IPS-20b (cell line): ENCODE results near the gene NUMB.
"Not testable (repeated sequence)": the region's sequence is repeated elsewhere in the genome, so short reads cannot be mapped to it uniquely, and the experiment has no call there.

Experiments used
- H3K27ac ChIP-seq: one replicate; pipeline ENCODE4 v1.5.1; 2013; ENCODE audit warnings: low read length
- H3K27me3 ChIP-seq: 2 replicates; pipeline ENCODE4 v1.6.1; 2013; ENCODE audit warnings: mild to moderate bottlenecking, low read length, inconsistent platforms; ENCODE audit not compliant: insufficient read depth
- H3K36me3 ChIP-seq: 2 replicates; pipeline ENCODE4 v1.6.1; 2013; ENCODE audit warnings: low read depth, mild to moderate bottlenecking, inconsistent platforms, low read length, moderate library complexity; ENCODE audit not compliant: insufficient read depth
- H3K4me1 ChIP-seq: 2 replicates; pipeline ENCODE4 v1.6.1; 2013; ENCODE audit warnings: mild to moderate bottlenecking, control low read depth, inconsistent platforms, low read length, moderate library complexity; ENCODE audit not compliant: insufficient read depth
- H3K4me3 ChIP-seq: 2 replicates; pipeline ENCODE4 v1.5.1; 2013; ENCODE audit warnings: mild to moderate bottlenecking, low read length, inconsistent platforms
- H3K9ac ChIP-seq: 2 replicates; pipeline ENCODE4 v1.6.1; 2013; ENCODE audit warnings: low read depth, mild to moderate bottlenecking, inconsistent platforms, low read length, moderate library complexity
- H3K9me3 ChIP-seq: 2 replicates; pipeline ENCODE4 v1.6.1; 2013; ENCODE audit warnings: mild to moderate bottlenecking, low read depth, low read length, inconsistent platforms; ENCODE audit not compliant: insufficient read depth

Gene NUMB

GRCh38 chr14:73438993-73439392 is 19.4 kb downstream of the NUMB start:
- no peaks in the 10 kb centered on the region for H3K27me3 ChIP-seq
- no peak overlapping the region for H3K9ac ChIP-seq
- H3K36me3 ChIP-seq, result no peaks in the 10 kb centered on the region
- H3K27ac ChIP-seq, result no peak overlapping the region
- no peaks in the 10 kb centered on the region for H3K9me3 ChIP-seq
- H3K4me3 ChIP-seq, result no peak overlapping the region
- H3K4me1 ChIP-seq, result no peaks in the 10 kb centered on the region

GRCh38 chr14:73437206-73437605 is 21.1 kb downstream of the NUMB start:
- Histone ChIP-seq H3K27ac (no peak overlapping the region), H3K27me3 (no peaks in the 10 kb centered on the region), H3K9ac (no peak overlapping the region), H3K4me3 (no peak overlapping the region), H3K36me3 (no peaks in the 10 kb centered on the region), H3K9me3 (no peaks in the 10 kb centered on the region), H3K4me1 (no peaks in the 10 kb centered on the region)

- Histone ChIP-seq H3K9ac (no peak overlapping the region), H3K4me3 (no peak overlapping the region), H3K9me3 (no peaks in the 10 kb centered on the region), H3K36me3 (no peaks in the 10 kb centered on the region), H3K4me1 (no peaks in the 10 kb centered on the region), H3K27ac (no peak overlapping the region), H3K27me3 (no peaks in the 10 kb centered on the region)
Measured at GRCh38 chr14:73432124-73432523, 26.2 kb downstream of the NUMB start.

DNA sequence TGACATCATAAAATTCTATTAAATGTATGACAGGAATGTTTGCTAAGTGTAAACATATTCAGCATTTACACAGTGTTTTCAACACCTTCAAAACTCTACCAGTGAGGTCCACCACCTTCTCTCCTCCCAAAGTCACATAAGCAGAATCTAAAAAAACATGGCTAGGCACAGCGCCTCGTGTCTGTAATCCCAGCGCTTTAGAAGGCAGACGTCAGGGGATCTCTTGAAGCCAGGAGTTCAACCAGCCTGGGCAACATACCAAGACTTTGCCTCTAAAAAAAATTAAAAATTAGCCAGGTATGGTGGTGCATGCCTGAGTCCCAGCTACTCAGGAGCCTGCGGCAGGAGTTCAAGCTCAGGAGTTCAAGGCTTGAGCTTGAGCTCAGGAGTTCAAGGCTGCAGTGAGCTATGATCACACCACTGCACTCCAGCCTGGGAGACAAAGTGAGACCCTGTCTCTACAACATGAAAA is 30.0 kb downstream of the NUMB start:
- Histone ChIP-seq H3K4me1 (no peaks in the 10 kb centered on the region), H3K27me3 (no peaks in the 10 kb centered on the region), H3K9ac (no peak overlapping the region), H3K27ac (no peak overlapping the region), H3K9me3 (no peaks in the 10 kb centered on the region), H3K4me3 (no peak overlapping the region), H3K36me3 (no peaks in the 10 kb centered on the region)

DNA sequence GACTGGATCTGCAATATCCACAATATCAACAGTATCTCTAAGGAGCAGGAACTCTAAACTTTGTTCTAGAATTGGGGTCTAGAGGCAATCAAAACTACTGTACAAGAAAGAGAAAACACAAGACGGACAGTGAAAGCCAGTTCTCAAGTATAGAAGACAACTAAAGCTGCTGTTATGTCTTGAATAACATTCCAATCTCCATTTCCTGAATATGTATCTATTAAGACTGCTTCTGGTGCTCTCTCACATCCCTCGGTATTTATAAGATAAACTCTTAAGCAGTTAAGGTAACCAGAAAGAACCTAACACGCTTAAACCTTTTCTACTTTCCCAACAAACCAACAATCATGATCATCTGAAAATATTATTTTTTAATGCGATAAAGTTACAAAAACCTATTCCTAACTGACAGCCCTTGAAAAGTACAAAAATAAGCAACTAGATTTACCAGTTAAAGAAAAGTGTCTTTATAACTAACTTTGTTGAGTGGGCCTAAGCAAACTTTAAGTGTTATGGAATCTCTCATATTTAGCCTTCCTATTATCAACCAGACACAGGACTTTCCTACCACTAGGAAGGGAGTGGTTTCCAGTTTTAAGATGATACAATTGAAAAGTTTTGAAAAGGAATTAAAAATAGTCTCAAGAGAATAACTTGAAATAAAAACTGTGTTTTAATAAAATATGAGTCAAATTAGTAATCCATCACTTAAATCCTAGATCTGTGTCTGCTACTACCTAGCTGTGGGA is 30.7 kb downstream of the NUMB start:
- Histone ChIP-seq H3K9ac (no peak overlapping the region), H3K4me1 (no peaks in the 10 kb centered on the region), H3K36me3 (no peaks in the 10 kb centered on the region), H3K27me3 (no peaks in the 10 kb centered on the region), H3K9me3 (no peaks in the 10 kb centered on the region), H3K4me3 (no peak overlapping the region), H3K27ac (no peak overlapping the region)

- no peak overlapping the region for H3K9ac ChIP-seq
- no peak overlapping the region for H3K27ac ChIP-seq
- H3K9me3 ChIP-seq, result no peaks in the 10 kb centered on the region
- H3K4me1 ChIP-seq, result no peaks in the 10 kb centered on the region
- H3K27me3 ChIP-seq, result no peaks in the 10 kb centered on the region
- H3K36me3 ChIP-seq, result no peaks in the 10 kb centered on the region
- H3K4me3 ChIP-seq, result no peak overlapping the region
Measured at GRCh38 chr14:73426877-73427276, 31.5 kb downstream of the NUMB start.

DNA sequence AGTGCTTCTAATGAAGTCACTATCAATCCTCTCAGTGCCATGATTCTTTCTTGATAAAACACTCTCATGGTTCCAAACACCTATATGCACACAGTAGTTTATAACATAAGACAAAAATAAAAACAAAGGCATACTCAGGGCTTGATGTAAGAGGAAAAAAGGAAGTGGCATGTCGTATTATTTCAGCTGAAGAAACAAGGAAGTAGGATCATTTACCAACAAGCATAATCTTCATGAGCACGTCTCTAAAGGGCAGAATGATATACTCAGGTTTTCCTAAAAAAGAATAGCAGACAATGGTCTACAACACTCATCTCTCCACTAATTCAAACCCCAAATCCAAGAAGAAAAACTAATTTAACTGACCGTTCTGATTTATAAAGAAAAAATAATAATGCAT is 33.9 kb downstream of the NUMB start:
- no peaks in the 10 kb centered on the region for H3K9me3 ChIP-seq
- no peak overlapping the region for H3K27ac ChIP-seq
- peaks cover 8% of the 10 kb centered on the region; the same call in 1 of the 2 replicates for H3K36me3 ChIP-seq
- no peaks in the 10 kb centered on the region for H3K27me3 ChIP-seq
- H3K4me1 ChIP-seq, result no peaks in the 10 kb centered on the region
- no peak overlapping the region for H3K4me3 ChIP-seq
- H3K9ac ChIP-seq, result no peak overlapping the region

- not testable (repeated sequence) for H3K27ac ChIP-seq, H3K9ac ChIP-seq, H3K9me3 ChIP-seq, H3K4me1 ChIP-seq, H3K36me3 ChIP-seq, H3K27me3 ChIP-seq, H3K4me3 ChIP-seq
Measured at GRCh38 chr14:73423092-73423491, 35.3 kb downstream of the NUMB start.

DNA sequence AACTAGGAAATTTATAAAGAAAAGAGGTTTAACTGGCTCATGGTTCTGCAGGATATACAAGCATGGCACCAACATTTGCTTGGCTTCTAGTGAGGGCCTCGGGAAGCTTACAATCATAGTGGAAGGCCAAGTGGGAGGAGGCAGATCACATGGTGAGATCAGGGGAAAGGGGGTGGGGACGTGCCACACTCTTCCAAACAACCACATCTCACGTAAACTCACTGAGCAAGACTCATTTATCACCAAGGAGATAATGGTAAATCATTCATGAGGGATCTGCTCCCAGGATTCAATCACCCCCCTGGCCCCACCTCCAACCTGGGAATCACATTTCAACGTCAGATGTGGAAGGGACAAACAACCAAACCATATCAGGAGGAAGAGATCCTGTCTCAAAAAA is 35.8 kb downstream of the NUMB start:
- Histone ChIP-seq H3K9ac (no peak overlapping the region), H3K27me3 (no peaks in the 10 kb centered on the region), H3K9me3 (no peaks in the 10 kb centered on the region), H3K27ac (no peak overlapping the region), H3K4me3 (no peak overlapping the region), H3K4me1 (no peaks in the 10 kb centered on the region), H3K36me3 (peaks cover 8% of the 10 kb centered on the region; the same call in 1 of the 2 replicates)

GRCh38 chr14:73418227-73418626 is 40.1 kb downstream of the NUMB start:
- Histone ChIP-seq H3K4me1 (no peaks in the 10 kb centered on the region), H3K9ac (no peak overlapping the region), H3K4me3 (no peak overlapping the region), H3K36me3 (peaks cover 8% of the 10 kb centered on the region; the same call in 1 of the 2 replicates), H3K27me3 (no peaks in the 10 kb centered on the region), H3K9me3 (no peaks in the 10 kb centered on the region), H3K27ac (no peak overlapping the region)

GRCh38 chr14:73406248-73406647 is 52.1 kb downstream of the NUMB start:
- H3K4me1 ChIP-seq, result not testable (repeated sequence)

GRCh38 chr14:73403181-73403752 is 55.1 kb downstream of the NUMB start:
- no peaks in the 10 kb centered on the region for H3K27me3 ChIP-seq

More at GRCh38 chr14:73406248-73406647, 52.1 kb downstream of the NUMB start:
- H3K9me3 ChIP-seq, H3K9ac ChIP-seq, H3K27me3 ChIP-seq, H3K4me3 ChIP-seq, H3K27ac ChIP-seq: not testable (repeated sequence)
- peaks cover 11% of the 10 kb centered on the region for H3K36me3 ChIP-seq

More at GRCh38 chr14:73403181-73403752, 55.1 kb downstream of the NUMB start:
- Histone ChIP-seq H3K9me3 (no peaks in the 10 kb centered on the region), H3K4me1 (no peaks in the 10 kb centered on the region), H3K36me3 (no peaks in the 10 kb centered on the region), H3K4me3 (no peak overlapping the region), H3K27ac (no peak overlapping the region), H3K9ac (no peak overlapping the region)
